ENCODE data around the gene YPEL1. TPM values are rescaled to one million over a fixed set of nuclear protein-coding genes. Genes with fewer than 3 reads are reported as not detected.

YPEL1 gene, protein sequence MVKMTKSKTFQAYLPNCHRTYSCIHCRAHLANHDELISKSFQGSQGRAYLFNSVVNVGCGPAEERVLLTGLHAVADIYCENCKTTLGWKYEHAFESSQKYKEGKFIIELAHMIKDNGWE
- total RNA-seq: 1.0 and 3.0 TPM in 2 replicates

DNA sequence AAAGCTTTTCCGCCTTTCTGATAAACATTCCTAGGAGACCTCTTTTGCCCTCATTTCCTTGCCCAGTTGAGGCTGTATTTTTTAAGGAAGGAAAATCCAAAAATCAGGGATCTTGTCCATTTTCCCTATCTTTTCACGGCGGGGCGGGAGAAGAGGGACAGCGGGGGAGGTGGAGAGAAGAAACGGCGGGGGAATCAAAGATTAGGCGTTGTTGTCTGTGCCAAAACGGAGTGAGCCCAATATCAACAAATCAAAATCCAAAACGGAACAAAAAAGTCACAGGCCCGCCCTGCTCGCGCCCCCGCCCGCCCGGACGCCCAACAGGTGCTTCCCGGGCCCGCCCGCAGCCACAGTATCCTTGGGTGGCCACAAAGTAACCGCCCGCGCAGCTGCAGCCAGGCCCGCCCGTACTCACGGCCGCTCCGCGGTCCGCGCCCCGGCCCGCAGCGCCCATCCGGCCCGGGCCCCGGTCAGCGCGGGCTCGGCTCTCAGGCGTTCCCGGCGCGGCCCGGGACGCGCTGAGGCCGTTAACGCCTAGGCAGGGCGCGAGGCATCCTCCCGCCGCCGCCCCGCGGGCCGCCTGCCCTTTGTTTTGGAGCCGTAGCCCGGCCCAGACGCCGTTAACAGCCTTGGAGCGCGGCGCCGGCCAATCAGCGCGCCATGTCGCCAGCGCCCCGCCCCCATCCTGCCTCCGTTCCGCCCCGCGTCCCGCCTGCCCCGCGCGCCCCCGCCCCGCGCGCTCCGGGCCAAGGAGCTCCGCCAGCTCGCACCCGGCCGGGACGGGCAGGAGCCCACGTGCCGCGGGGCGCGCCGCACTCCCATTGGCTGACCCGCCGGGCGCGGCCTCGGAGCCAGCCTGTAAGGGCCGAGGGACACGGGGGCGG lies at the start of gene YPEL1:
Gene YPEL1, minus strand, starts transcription at position 595 of the 884 bp plus-strand sequence. CDS start 25,050 bp downstream, outside the sequence.
- peak; percentile 84 for DNase-seq (ENCODE audit: low read depth)

DNA sequence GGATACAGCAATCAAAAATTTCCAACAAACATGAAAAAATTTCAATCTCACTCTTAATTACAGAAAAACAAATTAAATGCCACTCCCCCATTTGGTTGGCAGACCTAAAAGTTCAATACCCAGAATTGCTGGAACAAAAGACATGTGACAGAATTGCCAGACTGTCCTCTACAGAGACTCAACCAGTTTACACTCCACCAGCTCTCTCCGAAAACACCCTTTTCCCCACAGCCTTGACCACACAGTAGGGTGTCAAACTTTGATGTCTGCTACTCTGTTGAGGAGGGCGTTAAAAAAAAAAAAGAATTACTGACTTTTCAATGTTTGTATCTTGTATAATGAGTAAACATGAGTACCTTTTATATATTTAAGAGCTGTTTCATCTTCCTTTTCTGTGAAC lies 44.7 kb upstream of the YPEL1 start:
- no peak for DNase-seq (ENCODE audit: low read depth)

DNA sequence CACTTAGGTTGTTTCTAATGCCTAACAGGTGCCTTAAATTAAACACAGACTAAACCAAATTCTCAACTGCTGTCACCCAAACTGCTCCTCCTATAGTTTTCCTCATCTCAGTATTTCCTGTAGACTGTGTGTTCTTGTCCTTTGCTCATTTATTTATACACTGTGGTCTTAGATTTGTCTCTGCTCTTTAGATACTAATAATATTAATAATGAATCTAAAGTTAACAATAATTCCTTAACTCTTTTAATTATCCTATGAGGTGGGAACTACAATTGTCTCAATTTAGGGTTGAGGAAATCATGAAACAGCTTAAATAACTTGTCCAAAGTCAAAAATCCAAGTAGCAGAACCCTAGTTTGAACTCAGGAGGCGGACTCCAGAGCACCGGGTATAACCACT lies 43.9 kb upstream of the YPEL1 start:
- no peak for DNase-seq (ENCODE audit: low read depth)

DNA sequence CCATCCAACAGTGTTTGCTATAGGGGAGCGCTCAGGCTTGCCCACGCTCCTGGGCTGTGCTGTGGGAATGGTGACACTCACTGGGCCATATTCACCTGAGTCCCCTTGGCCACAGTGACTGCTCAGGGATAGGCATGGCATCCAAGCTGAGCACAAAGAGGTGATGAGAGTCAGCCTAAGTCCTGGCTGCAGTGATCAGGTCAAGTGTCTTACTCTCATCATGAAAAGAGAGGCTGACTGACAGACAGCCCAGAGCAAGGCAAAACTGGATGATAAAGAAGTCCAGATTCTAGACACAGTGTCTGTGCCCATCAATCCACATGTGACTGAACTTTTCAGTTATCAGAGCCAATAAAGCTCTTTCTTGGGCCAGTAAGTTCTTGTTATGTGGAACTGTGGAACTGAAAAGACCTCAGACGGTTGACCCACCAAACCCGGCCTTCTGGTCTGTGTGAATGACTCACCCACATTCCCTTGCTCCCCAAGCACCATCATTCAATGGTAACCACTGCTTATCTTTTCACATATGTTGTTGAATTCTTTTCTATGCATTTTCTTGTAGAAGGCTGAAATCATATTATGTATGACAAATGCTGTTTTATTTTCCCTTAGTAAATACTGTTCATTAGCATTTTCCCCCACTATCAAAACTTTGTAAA lies 43.2 kb upstream of the YPEL1 start:
- DNase-seq (ENCODE audit: low read depth): peak; percentile 82

DNA sequence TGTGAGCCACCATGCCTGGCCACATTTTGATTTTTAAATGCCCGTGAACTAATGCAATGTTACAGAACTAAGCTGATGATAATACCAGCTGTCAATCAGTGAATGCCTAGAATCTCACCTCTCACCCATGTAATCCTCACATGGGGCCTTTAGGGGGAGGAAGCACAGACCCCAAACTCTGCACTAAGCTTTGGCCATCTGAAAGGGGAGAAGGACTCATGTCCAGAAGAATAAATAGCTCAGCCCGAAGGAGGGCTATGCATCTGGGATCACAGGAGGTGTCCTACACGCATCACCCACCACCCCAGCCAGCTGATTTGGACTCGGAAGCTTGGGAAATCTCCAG lies 36.0 kb upstream of the YPEL1 start:
- DNase-seq (ENCODE audit: low read depth): no peak

DNA sequence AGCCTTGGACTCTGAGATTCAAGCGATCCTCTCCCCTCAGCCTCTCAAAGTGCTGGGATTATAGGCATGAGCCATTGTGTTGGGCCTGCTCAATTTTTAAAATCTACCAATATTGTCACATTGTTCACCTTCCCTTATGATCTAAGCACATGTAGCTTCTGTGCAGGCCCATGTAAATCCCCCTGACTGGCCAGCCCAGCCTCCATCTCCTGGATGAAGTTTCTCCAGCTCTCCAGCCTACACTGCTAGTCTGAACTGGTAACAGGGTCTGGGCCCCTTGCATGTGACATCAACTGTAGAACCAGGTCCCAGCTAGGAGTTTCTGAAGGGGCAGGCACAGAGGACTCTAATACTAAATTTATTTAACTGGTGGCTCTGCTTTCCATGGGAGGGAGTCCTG lies 32.8 kb upstream of the YPEL1 start:
- DNase-seq (ENCODE audit: low read depth): no peak

DNA sequence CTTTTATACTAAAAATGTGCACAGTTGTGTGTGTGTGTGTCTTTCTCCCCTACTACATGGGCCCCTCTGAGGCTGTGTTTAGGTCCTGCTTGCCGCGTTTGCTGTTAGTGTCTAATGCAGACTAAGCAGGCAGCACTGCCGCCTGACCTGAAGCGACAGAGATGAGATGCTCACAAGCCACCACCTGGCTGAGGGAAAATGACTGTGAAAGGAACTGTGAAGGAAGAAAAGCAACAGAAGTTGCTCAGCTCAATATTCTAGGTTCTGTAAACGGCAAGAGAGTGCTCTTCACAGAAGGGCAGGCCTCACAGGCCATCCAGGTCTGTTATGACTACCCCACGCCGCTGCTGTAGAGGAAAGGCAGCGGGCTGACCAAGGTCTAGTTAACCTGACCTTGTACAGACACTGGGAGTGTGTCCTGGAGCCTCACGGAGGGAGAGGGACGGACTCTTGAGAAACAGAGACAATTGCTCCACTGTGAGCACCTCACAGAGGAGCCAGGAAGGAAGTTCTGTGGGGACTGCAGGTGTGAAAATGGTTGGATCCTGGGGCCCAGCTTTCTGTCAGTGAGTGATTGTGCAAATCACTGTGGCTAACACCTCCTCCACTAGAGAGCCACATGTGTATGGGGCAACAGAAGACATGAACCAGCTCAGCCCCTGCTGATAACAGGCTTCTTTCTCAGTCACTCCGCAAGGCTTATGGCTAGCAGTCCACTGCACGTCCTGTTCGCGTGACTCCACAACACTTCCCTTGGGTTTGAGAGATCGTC lies 31.3 kb upstream of the YPEL1 start:
- no peak for DNase-seq (ENCODE audit: low read depth)

DNA sequence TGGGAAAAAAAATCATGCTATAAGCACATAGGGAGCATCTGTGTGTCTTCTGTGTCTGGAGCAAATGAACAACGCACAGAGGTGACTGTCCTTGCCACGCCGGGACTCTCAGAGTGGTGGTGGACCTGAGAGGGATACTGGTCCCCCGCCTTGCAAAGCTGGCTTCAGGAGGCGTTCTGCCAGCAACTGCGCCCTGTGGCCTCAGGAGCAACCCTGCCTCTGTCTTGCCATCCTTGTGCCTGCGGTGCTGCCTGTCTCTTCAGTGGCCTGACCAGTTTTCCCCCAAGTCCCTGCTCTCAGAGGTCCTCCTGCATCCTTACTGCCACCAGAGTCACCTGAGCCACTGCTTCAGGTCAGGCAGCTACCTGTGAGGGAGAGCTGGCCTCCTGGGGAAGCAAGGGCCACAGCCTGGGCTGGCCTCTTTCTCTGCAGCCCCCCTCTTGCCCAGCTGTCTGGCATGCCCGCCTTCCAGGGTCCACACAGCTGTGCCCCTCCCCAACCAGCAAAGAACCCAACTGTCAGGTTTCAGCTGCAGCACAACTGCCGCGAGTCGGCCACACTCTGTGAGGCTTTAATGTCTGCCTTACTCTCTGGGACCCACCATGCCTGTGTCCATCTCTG lies 30.4 kb upstream of the YPEL1 start:
- no peak for DNase-seq (ENCODE audit: low read depth)

DNA sequence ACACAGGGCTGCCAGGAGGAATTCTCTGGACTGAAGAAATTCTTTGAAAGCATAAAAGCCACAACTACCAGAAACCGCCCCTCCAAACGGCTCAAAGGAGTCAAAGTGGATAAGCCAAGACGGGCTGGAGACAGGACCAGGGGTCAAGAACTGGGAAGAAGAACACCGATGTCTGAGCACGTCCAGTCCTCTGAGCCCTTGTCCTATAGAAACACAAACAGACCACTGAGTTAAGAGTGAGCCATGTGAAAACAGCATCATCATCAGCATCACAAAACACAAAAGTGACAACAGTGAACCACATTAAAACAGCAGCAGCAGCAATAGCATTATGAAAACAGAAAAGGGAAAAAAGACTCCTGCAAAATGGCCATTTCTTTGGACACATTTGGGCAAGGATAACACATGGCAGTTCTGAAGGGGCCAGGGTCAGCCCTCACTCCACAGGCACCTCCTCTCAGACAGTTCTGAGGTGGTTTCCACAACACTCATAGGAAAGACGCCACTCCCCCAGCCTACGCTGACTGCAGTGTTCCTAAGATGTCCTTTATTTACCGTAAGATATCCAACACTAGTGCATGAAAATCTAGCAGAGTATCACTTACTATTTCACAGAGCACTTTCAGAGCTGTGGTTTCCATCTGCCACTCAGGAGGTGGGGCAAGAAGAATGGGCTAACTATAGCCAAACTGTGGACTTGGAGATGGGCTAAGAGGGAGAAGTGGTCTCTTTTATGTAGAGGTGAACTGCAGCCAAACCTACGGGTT lies 28.6 kb upstream of the YPEL1 start:
- DNase-seq (ENCODE audit: low read depth): no peak

DNA sequence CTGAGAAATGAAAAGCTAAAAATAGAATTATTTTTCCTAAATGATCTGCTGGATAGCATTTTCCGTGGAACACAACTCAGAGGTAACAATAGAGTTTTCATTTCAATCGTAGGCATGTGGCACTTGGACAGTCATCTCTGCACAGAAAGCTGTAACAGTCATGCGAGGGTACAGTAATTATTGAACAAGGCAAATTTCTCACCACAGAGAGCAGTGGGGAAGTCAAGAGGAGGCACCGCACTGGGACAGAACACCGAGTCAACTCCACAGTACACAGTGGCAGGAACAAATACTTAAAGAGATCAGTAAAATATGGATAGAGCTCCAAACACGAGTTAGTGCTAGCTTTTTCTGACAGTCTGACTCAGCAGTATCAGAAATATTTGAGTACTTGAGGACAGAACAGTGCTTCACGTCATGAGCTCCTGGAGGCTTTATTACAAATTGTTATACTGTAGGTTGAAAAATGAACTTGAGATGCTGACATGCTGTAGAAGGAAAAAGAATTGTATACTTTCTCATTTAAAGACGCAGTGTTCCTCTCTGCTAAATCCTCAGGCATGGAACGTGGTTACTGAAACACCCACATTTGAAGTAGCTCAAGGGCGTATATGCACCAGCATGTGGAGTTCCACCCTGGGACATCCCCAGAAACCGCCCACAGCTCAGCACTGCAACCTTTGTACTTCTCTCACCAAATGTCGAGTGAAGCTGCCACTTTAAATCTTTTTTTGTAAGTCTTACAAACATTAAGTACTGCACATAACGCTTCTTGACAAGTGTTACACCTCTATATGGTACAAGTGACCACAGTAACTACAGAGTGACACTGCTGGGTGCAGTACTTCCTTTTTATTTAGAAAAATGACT lies 27.4 kb upstream of the YPEL1 start:
- no peak for DNase-seq (ENCODE audit: low read depth)

DNA sequence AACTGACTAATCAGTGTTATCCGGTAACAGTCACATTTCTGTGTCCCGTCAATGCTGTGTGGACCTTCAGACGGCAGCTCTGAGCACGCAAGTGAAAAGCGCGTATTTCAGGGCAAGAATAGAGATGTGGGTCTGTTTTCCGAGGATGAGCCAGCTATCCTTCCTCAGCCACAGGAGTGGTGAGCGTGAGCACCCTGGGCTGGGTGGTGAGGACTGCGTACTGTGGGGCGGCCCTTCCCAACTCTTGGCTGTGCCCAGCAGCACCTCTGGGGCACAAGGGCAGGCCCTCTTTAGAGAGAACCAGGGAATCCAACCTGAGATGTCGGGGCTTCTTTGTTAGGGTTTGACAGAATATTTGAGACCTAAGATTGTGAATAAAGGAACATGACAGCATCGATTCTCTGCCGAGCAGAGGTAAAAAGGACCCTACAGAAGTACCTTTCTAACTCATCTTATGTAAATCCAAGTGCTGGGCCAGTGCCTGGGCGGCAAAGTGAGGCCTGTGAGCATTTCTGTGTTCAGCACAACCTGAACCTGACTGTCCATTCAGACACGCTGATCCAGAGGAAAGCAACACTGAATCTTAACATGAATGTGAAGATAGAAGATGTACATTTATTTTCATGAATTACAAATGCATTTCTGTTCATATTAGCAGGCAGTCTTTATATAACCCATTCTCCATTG lies 26.5 kb upstream of the YPEL1 start:
- DNase-seq (ENCODE audit: low read depth): no peak

DNA sequence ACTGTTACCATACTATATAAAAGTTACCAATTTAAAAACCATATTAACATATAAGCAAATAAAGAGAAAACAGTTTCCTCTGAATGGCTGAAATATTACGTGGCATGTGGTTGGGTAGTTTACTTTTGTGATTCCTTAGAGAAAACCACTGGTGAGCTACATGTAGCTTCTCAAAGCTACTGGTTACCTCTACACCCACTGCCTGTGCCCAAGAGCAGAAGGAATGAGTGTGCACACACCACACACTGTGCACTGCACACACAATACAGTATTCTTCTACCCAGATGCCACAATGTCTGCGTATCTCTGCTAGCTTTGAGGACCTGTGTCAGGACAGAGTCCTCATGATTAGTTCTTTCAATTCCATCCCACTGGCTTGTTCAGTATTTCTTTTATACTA lies 25.5 kb upstream of the YPEL1 start:
- no peak for DNase-seq (ENCODE audit: low read depth)

DNA sequence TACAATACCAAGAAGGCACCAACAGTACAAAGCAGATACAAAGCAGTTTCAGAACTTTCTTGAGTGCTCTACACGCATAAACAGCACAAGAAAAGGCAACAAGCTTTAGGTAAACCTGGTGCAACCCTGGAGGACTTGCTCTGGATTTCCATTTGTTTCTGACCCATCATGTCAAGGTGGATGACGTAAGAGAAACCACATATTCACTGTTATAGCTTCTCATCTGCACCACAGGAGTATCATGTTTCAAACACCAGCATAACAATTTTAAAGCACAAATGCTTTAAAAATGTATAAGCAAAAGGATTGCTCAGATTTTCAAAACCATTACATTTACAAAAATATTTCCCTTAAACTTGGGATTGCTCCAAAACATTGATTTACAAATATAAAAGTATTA lies 25.0 kb upstream of the YPEL1 start:
- DNase-seq (ENCODE audit: low read depth): peak; percentile 19

DNA sequence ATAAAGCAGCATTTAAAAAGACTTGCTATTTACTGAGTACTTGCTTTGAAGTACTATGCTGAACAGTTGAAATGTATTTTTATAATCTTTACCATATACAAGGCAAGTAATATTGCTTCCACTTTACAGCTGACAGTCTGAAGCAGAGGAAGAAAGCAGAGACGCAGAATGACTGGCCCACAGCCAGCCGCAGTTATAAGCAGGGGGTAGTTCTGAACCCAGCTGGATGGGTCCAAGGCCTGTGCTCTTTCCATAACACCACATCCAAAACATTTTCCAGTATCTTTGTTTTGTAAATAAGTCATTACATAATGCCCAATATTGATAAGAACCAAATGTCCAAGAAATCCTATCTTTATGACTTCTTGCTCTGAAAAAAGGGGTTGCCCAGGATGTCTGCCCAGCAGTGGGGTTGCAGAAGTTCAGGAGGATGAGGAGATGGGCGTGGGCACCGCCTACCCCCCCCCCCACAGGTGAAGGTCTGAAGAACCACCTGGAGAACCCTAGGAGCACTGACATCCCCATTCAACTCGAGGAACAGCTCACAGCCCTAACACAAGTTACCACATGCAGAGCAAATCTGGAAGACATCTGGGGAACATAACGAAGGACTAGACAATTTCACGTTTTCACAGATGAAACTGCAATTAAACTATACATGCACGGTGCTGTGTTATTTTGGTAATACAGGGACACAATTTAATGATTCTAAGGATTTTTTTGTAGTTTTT lies 24.2 kb upstream of the YPEL1 start:
- no peak for DNase-seq (ENCODE audit: low read depth)

DNA sequence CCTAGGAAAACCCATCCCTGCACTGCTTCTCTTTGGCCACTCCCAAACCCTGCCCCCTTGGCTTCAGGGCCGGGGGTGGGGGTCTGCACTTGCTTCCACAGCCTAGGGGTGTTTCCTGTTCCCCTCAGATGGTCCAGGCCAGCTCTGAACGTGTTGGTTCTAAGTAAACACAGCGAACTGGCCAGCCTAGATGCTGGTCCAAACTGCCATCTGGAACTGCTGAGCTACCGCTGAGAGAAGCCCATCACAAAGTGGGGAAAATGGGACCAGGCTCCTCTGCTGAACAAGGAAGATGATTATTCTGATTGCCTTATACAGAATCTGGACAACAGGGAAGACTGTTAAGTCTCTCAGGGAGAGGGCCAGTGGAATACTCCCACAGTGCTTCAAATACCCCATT lies 23.5 kb upstream of the YPEL1 start:
- no peak for DNase-seq (ENCODE audit: low read depth)

DNA sequence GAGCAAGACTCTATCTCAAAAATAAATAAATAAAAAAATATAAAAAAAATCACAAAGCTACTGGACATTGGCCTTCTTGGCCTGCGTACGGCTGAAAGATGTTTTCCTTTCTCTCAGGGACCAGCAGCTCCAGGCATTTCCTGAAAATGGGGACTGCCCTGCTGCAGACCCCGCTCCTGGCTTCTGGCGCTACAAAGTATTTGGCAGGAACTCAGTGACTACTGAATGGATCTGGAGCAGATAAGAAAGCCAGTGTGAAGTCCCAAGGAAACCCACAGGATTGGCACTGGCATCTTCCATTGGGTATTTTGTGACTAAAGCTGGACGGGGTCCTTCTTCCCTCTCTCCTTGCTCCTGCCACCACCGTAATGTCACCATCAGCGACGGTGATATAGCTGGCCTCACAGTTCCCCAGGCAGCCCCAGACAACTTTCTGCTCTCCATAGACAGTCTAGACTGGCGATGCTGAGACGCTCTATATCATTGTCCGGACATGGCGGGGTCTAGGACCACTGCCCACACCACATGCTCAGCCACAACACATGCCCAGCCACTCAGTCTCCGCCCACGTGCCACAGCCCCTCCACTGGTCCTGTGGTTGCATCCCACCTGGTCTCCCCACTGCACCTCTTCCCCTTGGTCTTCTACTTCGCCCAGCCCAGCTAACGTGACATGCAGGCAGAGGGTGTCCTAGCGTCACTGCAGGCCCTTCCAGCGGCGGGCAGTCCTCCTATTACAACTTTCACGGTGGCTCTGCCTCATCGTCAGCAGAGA lies 22.7 kb upstream of the YPEL1 start:
- no peak for DNase-seq (ENCODE audit: low read depth)

DNA sequence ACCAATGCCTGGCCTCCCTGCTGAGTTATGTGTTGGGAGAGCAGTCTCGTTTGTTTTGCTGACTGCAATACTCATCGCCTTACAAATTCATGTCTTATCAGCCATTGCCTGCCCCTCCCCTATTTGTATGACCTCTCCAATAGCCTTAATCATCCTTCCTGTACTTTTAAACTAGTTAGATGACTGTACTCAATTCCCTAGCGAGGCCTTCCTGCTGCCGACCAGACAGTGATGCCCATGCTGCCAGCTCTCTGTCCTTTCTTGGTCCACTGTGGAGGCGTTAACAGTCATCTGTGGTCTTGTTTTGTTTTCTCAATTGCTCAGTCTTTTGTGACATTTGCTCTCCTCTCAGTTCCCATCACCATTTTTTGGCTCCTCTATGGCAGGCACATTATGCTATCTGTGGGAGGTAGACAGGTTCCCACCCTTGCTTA lies 20.3 kb upstream of the YPEL1 start:
- no peak for DNase-seq (ENCODE audit: low read depth)

DNA sequence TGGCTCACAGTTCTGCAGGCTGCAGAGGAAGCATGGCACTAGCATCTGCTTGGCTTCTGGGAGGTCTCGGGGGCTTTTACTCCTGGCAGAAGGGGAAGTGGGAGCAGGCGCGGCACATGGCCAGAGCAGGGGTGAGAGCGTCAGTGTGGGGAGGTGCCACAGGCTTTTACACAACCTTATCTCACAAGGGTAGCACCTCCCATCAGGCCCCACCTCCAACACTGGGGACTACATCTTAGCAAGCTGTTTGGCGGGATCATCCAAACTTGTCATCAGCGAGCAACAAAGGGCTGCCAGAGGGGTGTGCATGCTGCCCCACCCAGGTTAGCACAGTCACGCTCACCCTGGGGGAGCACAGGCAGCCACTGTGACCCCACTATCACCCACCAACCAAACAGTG lies 18.9 kb upstream of the YPEL1 start:
- no peak for DNase-seq (ENCODE audit: low read depth)

Measured in renal cortical epithelial cell (primary cell).